Cardiac muscle cell (in vitro differentiated cells and primary cell): ENCODE data around the gene CENPF. TPM values are rescaled to one million over a fixed set of nuclear protein-coding genes. Genes with fewer than 3 reads are reported as not detected.

Experiments used
- DNase-seq, 2 donors: peaks; one replicate each; pipeline versions ENCODE4 v3.0.0 to v3.0.0-alpha.2; 2010 to 2017; ENCODE audit warnings: low read depth in 1 of 2, low spot score in 1 of 2
- H3K27ac ChIP-seq: fragments of 200-600 bp; sonication (generic); 2 replicates; pipeline ENCODE4 v1.5.1; 2016
- H3K27me3 ChIP-seq: fragments of 200-600 bp; sonication (generic); 2 replicates; pipeline ENCODE4 v1.6.0; 2016; ENCODE audit warnings: control low read depth
- H3K36me3 ChIP-seq: fragments of 200-600 bp; sonication (generic); 2 replicates; pipeline ENCODE4 v1.5.1; 2016; ENCODE audit warnings: control low read depth
- H3K4me1 ChIP-seq: fragments of 200-600 bp; sonication (generic); 2 replicates; pipeline ENCODE4 v1.8.1; 2017; ENCODE audit warnings: low read depth, mild to moderate bottlenecking, mixed run types
- H3K4me3 ChIP-seq: fragments of 200-600 bp; sonication (generic); 2 replicates; pipeline ENCODE4 v1.5.1; 2016; ENCODE audit warnings: mild to moderate bottlenecking
- H3K9me3 ChIP-seq: fragments of 200-600 bp; sonication (generic); 2 replicates; pipeline ENCODE4 v1.5.1; 2017; ENCODE audit warnings: low read depth, mild to moderate bottlenecking, control low read depth
- CTCF ChIP-seq: IDR thresholded peaks from 2 replicates; pipeline ENCODE4 v1.5.1; 2012; ENCODE audit warnings: low read depth, mild to moderate bottlenecking, low read length
- polyA plus RNA-seq: library from polyadenylated mRNA; unstranded; fragments of >200 nt; fragmentation: Nextera tagmentation; extraction: Ambion mirVana; gene quantifications from 2 replicates; pipeline ENCODE4 v1.2.1, GENCODE V29; 2016
- total RNA-seq: library from RNA; depleted of rRNA; stranded (reverse); fragments of >200 nt; gene quantifications from 2 replicates; pipeline ENCODE4 v1.2.3, GENCODE V29; 2016

The CENPF gene
- total and polyA plus RNA-seq, 2 experiments from 2014 or later, result 9.7 to 79.7 TPM

- no peaks in the 10 kb centered on the region for H3K9me3 ChIP-seq
- H3K4me3 ChIP-seq, result no peak overlapping the region
- H3K36me3 ChIP-seq, result peaks cover 4% of the 10 kb centered on the region
- TF ChIP-seq CTCF, result no peak
- H3K27ac ChIP-seq, result no peak overlapping the region
- no peaks in the 10 kb centered on the region for H3K27me3 ChIP-seq
- DNase-seq, result no peak
- no peaks in the 10 kb centered on the region for H3K4me1 ChIP-seq
Measured at GRCh38 chr1:214615109-214615508, 12.1 kb downstream of the CENPF start.

- H3K9me3 ChIP-seq, result no peaks in the 10 kb centered on the region
- no peak overlapping the region for H3K4me3 ChIP-seq
- peak in 1 of 2 donors; percentile 85 for DNase-seq
- no peaks in the 10 kb centered on the region for H3K4me1 ChIP-seq
- no peak for TF ChIP-seq CTCF
- H3K27me3 ChIP-seq, result no peaks in the 10 kb centered on the region
- H3K36me3 ChIP-seq, result peaks cover 11% of the 10 kb centered on the region
- H3K27ac ChIP-seq, result no peak overlapping the region
Measured at GRCh38 chr1:214615871-214616270, 12.9 kb downstream of the CENPF start.

DNA sequence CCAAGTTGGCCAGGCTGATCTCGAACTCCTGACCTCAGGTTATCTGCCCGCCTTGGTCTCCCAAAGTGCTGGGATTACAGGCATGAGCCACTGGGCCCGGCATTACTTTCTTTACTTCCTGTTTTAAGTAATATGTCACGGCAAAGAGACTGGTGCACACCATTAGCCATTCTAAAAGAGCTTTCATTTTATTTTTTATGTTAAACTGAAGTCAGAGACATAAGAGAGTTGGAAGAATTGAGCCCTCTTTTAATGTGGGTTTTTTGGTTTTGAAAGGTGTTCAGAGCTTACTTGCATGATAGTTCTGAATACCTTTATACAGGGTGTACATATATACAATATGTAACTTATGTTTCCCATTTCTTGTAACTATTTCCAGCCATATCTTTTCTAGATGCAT is 14.3 kb downstream of the CENPF start:
- no peak for DNase-seq
- Histone ChIP-seq H3K9me3 (no peaks in the 10 kb centered on the region), H3K4me1 (no peaks in the 10 kb centered on the region), H3K27me3 (no peaks in the 10 kb centered on the region), H3K4me3 (no peak overlapping the region), H3K27ac (no peak overlapping the region), H3K36me3 (peaks cover 21% of the 10 kb centered on the region)
- no peak for TF ChIP-seq CTCF

- Histone ChIP-seq H3K27ac (no peak overlapping the region), H3K36me3 (peaks cover 24% of the 10 kb centered on the region), H3K4me1 (no peaks in the 10 kb centered on the region), H3K4me3 (no peak overlapping the region), H3K27me3 (no peaks in the 10 kb centered on the region), H3K9me3 (no peaks in the 10 kb centered on the region)
- TF ChIP-seq CTCF, result no peak
- DNase-seq, result no peak
Measured at GRCh38 chr1:214617843-214618242, 14.8 kb downstream of the CENPF start.

GRCh38 chr1:214621236-214621635 is 18.2 kb downstream of the CENPF start:
- H3K4me3 ChIP-seq, result no peak overlapping the region
- no peak for TF ChIP-seq CTCF
- peaks cover 28% of the 10 kb centered on the region for H3K36me3 ChIP-seq
- H3K27me3 ChIP-seq, result no peaks in the 10 kb centered on the region
- no peaks in the 10 kb centered on the region for H3K4me1 ChIP-seq
- DNase-seq, result no peak
- H3K9me3 ChIP-seq, result no peaks in the 10 kb centered on the region
- no peak overlapping the region for H3K27ac ChIP-seq

DNA sequence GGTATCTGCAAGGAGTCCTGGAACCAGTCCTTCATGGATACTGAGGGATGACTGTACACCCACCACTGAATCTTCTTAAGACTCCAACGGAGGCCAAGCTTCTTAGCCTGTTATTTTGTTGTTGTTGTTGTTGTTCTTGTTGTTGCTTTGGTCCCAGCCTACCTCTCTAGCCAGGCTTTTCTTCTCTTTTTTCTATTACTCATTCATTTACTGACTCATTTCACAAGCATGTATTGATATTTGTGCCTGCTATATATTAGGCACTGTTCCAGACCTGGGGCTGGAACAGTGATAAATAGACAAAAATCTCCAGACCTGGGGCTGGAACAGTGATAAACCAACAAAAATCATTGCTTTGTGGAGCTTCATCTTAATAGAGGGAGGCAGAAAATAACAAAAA is 20.4 kb downstream of the CENPF start:
- Histone ChIP-seq H3K27me3 (no peaks in the 10 kb centered on the region), H3K4me3 (no peak overlapping the region), H3K9me3 (no peaks in the 10 kb centered on the region), H3K36me3 (peaks cover 28% of the 10 kb centered on the region), H3K4me1 (no peaks in the 10 kb centered on the region), H3K27ac (no peak overlapping the region)
- TF ChIP-seq CTCF, result no peak
- DNase-seq, result no peak
